ENCODE measurements around the gene XKR8. TPM values are rescaled to one million over a fixed set of nuclear protein-coding genes. Genes with fewer than 3 reads are reported as not detected.

Gene XKR8
- total and polyA plus RNA-seq, 2 of the 4 experiments (the other 2 are of a cell fraction) = 1.1 to 10.7 TPM

DNA sequence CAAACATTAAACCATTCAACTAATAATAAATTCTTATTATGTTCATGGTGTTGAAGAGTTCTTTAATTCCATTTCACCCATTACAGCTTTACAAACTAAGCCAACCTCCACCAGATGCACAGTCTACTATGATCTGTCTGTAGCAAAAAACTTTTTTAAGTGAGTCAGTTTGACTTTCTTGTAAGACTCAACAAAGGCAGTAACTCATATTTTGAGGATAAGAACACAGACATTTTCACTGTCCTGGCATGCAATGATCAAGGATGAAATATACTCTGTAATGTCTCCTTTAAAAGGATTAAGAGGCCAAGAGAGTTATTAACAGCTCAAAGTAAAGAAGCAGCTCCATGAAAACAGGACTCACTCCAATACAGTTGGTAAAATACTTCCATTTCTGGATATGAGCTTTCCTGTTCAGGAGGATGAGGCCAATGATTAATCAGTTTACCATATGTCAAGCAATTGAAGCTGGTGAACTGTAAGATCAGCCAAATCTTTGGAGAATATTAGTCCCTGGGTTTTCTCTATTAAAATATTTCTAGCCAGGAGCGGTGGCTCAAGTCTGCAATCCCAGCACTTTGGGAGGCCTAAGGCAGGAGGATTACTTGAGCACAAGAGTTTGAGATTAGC is 20.6 kb downstream of the XKR8 start:
- POLR2A ChIA-PET (ENCODE audit: unreplicated experiment) = interaction anchor here (1.0 kb wide), 1 partner anchor 12 kb away, joined by 4 read pairs; no protein-coding TSS in a partner anchor
- Histone ChIP-seq H4K91ac (ENCODE audit: insufficient read depth, low read depth, low read length) (no peak overlapping the region), H2AK5ac (ENCODE audit: low read depth, low read length) (no peak overlapping the region), H2BK5ac (ENCODE audit: low read depth, low read length, poor library complexity, severe bottlenecking) (no peak overlapping the region), H3K9me3 (ENCODE audit: control insufficient read depth, insufficient read depth, low read length) (no peaks in the 10 kb centered on the region), H2AFZ (replicated peaks; ENCODE audit: low read length, poor library complexity) (no peak overlapping the region), H3K56ac (ENCODE audit: extremely low read depth, insufficient read depth, low read length) (no peak overlapping the region), H3K18ac (ENCODE audit: low read depth, low read length) (no peak overlapping the region), H3K4ac (ENCODE audit: low read depth, low read length) (no peak overlapping the region), H2AK9ac (replicated peaks; ENCODE audit: low read depth, low read length, poor library complexity) (no peak overlapping the region), H3K9me1 (ENCODE audit: insufficient read depth, low read length) (no peaks in the 10 kb centered on the region), H4K5ac (ENCODE audit: low read depth, low read length) (no peak overlapping the region), H3K9ac (ENCODE audit: low read depth, low read length) (no peak overlapping the region), H2BK120ac (ENCODE audit: low read depth, low read length) (no peak overlapping the region), H3K4me1 (ENCODE audit: control insufficient read depth, insufficient read depth, low read length) (peaks cover 2% of the 10 kb centered on the region), H3K14ac (replicated peaks; ENCODE audit: low read depth, low read length) (no peak overlapping the region), H3K79me1 (ENCODE audit: low read depth in 1 of 2, low read length in 2 of 2) (no peaks in the 10 kb centered on the region), H4K20me1 (ENCODE audit: insufficient read depth, low read length) (no peaks in the 10 kb centered on the region), H3K4me2 (ENCODE audit: low read depth, low read length) (no peak overlapping the region), H2BK15ac (ENCODE audit: low read depth, low read length) (no peak overlapping the region), H3K23ac (ENCODE audit: low read depth, low read length) (no peak overlapping the region), H3K27ac (ENCODE audit: insufficient read depth, low read length) (no peak overlapping the region), H3K27me3 (ENCODE audit: control insufficient read depth, insufficient read depth, low read length) (no peaks in the 10 kb centered on the region), H2BK20ac (ENCODE audit: low read depth, low read length) (no peak overlapping the region), H3K36me3 (ENCODE audit: control insufficient read depth, insufficient read depth, low read length) (0 out of 2 replicates have a peak, but pooled peaks cover 3% of the 10 kb centered on the region), H4K8ac (ENCODE audit: low read depth in 2 of 2, low read length in 2 of 2) (no peak overlapping the region), H3K4me3 (ENCODE audit: insufficient read depth, low read depth, low read length) (no peak overlapping the region)
- no peak for TF ChIP-seq CHD1 (IDR thresholded peaks at IDR 0.05; ENCODE audit: low read depth, low read length)
- TF ChIP-seq, protein P1, sequence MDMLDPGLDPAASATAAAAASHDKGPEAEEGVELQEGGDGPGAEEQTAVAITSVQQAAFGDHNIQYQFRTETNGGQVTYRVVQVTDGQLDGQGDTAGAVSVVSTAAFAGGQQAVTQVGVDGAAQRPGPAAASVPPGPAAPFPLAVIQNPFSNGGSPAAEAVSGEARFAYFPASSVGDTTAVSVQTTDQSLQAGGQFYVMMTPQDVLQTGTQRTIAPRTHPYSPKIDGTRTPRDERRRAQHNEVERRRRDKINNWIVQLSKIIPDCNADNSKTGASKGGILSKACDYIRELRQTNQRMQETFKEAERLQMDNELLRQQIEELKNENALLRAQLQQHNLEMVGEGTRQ (IDR thresholded peaks at IDR 0.05; ENCODE audit: low read depth, low read length) = no peak
- TF ChIP-seq, protein P2, sequence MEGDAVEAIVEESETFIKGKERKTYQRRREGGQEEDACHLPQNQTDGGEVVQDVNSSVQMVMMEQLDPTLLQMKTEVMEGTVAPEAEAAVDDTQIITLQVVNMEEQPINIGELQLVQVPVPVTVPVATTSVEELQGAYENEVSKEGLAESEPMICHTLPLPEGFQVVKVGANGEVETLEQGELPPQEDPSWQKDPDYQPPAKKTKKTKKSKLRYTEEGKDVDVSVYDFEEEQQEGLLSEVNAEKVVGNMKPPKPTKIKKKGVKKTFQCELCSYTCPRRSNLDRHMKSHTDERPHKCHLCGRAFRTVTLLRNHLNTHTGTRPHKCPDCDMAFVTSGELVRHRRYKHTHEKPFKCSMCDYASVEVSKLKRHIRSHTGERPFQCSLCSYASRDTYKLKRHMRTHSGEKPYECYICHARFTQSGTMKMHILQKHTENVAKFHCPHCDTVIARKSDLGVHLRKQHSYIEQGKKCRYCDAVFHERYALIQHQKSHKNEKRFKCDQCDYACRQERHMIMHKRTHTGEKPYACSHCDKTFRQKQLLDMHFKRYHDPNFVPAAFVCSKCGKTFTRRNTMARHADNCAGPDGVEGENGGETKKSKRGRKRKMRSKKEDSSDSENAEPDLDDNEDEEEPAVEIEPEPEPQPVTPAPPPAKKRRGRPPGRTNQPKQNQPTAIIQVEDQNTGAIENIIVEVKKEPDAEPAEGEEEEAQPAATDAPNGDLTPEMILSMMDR (conservative IDR thresholded peaks at IDR 0.05; ENCODE audit: low read depth, low read length) = no peak
- TF ChIP-seq, protein P3, sequence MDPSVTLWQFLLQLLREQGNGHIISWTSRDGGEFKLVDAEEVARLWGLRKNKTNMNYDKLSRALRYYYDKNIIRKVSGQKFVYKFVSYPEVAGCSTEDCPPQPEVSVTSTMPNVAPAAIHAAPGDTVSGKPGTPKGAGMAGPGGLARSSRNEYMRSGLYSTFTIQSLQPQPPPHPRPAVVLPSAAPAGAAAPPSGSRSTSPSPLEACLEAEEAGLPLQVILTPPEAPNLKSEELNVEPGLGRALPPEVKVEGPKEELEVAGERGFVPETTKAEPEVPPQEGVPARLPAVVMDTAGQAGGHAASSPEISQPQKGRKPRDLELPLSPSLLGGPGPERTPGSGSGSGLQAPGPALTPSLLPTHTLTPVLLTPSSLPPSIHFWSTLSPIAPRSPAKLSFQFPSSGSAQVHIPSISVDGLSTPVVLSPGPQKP (IDR thresholded peaks at IDR 0.05; ENCODE audit: borderline replicate concordance, low read depth, low read length) = no peak
- no peak for TF ChIP-seq RAD21 (IDR thresholded peaks at IDR 0.05; ENCODE audit: low read length)
- TF ChIP-seq POLR2A (IDR thresholded peaks at IDR 0.05; ENCODE audit: low read depth, low read length) = no peak
- TF ChIP-seq RCOR1 (IDR thresholded peaks at IDR 0.05; ENCODE audit: insufficient replicate concordance, low read length) = no peak
- TF ChIP-seq RFX5 (IDR thresholded peaks at IDR 0.05; ENCODE audit: low read depth, low read length) = no peak
- no peak for TF ChIP-seq MXI1 (IDR thresholded peaks at IDR 0.05; ENCODE audit: borderline replicate concordance, low read depth, low read length)
- no peak for TF ChIP-seq MAZ (IDR thresholded peaks at IDR 0.05; ENCODE audit: borderline replicate concordance, low read depth, low read length)
- no peak for TF ChIP-seq BHLHE40 (IDR thresholded peaks at IDR 0.05; ENCODE audit: low read depth, low read length)
- TF ChIP-seq FOS (IDR thresholded peaks at IDR 0.05; ENCODE audit: low read depth, low read length) = no peak
- no peak for TF ChIP-seq MAFK (IDR thresholded peaks at IDR 0.05; ENCODE audit: low read depth, low read length)
- CTCF ChIA-PET = interaction anchor here (1.1 to 1.2 kb wide), 4 partner anchors 10 to 123 kb away, joined by 3 to 6 read pairs (median 4); no protein-coding TSS in a partner anchor
- BruUV-seq (replicated peaks) = no TSS peak
- DNase-seq (peak; percentile 36), ATAC-seq (ENCODE audit: low read depth) (peak; percentile 48)
- intact Hi-C loops (cut with micrococcal nuclease) = no loop called here
- dilution Hi-C loops (cut with HindIII; ENCODE audit: low sequenced_read_pairs, unreplicated experiment) = no loop called here
- WGBS, 2 experiments (ENCODE audit: extremely low coverage in 2 of 2, insufficient read length in 1 of 2) = no CpG with 5 or more reads among the region's 1 CpG
- in situ Hi-C loops (cut with MboI; ENCODE audit: low sequenced_read_pairs) = loop anchor here (5.0 kb wide), 1 partner anchor 118 kb away; no protein-coding TSS in a partner anchor

All from IMR-90 (cell line).